Measurements from ENCODE around the gene SALL1. TPM values are rescaled to one million over a fixed set of nuclear protein-coding genes. Genes with fewer than 3 reads are reported as not detected.

The SALL1 gene
- total RNA-seq, 3 donors from 2014 or later (not counting 1 experiment from before 2014, with no cell fraction given): not detected

- Mint-ChIP-seq H3K36me3 (no peaks in the 10 kb centered on the region), H3K4me3 (no peak overlapping the region), H3K27me3 (ENCODE audit: low read depth in 2 of 2) (peaks cover 42 to 65% of the 10 kb centered on the region in 2 donors), H3K9me3 (no peaks in the 10 kb centered on the region), H3K4me1 (no peaks in the 10 kb centered on the region), H3K27ac (no peak overlapping the region)
- DNase-seq (no peak), ATAC-seq (no peak)
- WGBS (ENCODE audit: insufficient coverage): 36% methylated on average over 2 of the region's 2 CpGs
- TF ChIP-seq, protein P1, sequence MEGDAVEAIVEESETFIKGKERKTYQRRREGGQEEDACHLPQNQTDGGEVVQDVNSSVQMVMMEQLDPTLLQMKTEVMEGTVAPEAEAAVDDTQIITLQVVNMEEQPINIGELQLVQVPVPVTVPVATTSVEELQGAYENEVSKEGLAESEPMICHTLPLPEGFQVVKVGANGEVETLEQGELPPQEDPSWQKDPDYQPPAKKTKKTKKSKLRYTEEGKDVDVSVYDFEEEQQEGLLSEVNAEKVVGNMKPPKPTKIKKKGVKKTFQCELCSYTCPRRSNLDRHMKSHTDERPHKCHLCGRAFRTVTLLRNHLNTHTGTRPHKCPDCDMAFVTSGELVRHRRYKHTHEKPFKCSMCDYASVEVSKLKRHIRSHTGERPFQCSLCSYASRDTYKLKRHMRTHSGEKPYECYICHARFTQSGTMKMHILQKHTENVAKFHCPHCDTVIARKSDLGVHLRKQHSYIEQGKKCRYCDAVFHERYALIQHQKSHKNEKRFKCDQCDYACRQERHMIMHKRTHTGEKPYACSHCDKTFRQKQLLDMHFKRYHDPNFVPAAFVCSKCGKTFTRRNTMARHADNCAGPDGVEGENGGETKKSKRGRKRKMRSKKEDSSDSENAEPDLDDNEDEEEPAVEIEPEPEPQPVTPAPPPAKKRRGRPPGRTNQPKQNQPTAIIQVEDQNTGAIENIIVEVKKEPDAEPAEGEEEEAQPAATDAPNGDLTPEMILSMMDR (IDR thresholded peaks at IDR 0.05): no peak
- H3K36me3 ChIP-seq (ENCODE audit: control insufficient read depth, insufficient read depth, low read length): no peaks in the 10 kb centered on the region
- no peaks in the 10 kb centered on the region for H3K9me3 ChIP-seq (ENCODE audit: control insufficient read depth, insufficient read depth, low read length)
- no peak overlapping the region for H3K27ac ChIP-seq (ENCODE audit: low read length)
- H3K27me3 ChIP-seq (ENCODE audit: control insufficient read depth, insufficient read depth, low read length): peaks cover 18% of the 10 kb centered on the region
- intact Hi-C loops (cut with micrococcal nuclease): no loop called here
- H3K4me3 ChIP-seq (ENCODE audit: low read length): no peak overlapping the region
- H3K4me1 ChIP-seq (ENCODE audit: control insufficient read depth, insufficient read depth, low read length): no peaks in the 10 kb centered on the region
Measured at GRCh38 chr16:51157698-51158097, 6.6 kb upstream of the SALL1 start.

- H3K27me3 ChIP-seq (ENCODE audit: control insufficient read depth, insufficient read depth, low read length): peaks cover 18% of the 10 kb centered on the region
- peaks cover 42 to 65% of the 10 kb centered on the region in 2 donors for H3K27me3 Mint-ChIP-seq (ENCODE audit: low read depth in 2 of 2)
- intact Hi-C loops (cut with micrococcal nuclease): no loop called here
- ATAC-seq: no peak
- no peak overlapping the region for H3K4me3 Mint-ChIP-seq
- H3K36me3 Mint-ChIP-seq: no peaks in the 10 kb centered on the region
- H3K9me3 ChIP-seq (ENCODE audit: control insufficient read depth, insufficient read depth, low read length): no peaks in the 10 kb centered on the region
- H3K9me3 Mint-ChIP-seq: no peaks in the 10 kb centered on the region
- no peaks in the 10 kb centered on the region for H3K4me1 Mint-ChIP-seq
- no peak overlapping the region for H3K27ac ChIP-seq (ENCODE audit: low read length)
- H3K36me3 ChIP-seq (ENCODE audit: control insufficient read depth, insufficient read depth, low read length): no peaks in the 10 kb centered on the region
- TF ChIP-seq, protein P1 (IDR thresholded peaks at IDR 0.05): no peak
- no peak overlapping the region for H3K27ac Mint-ChIP-seq
- no peaks in the 10 kb centered on the region for H3K4me1 ChIP-seq (ENCODE audit: control insufficient read depth, insufficient read depth, low read length)
- H3K4me3 ChIP-seq (ENCODE audit: low read length): no peak overlapping the region
- 54% methylated on average over 2 of the region's 2 CpGs for WGBS (ENCODE audit: insufficient coverage)
- no peak for DNase-seq
Measured at GRCh38 chr16:51156807-51157200, 5.7 kb upstream of the SALL1 start.

- WGBS (ENCODE audit: insufficient coverage): 4% methylated on average over 58 of the region's 59 CpGs
- H3K9me3 ChIP-seq (ENCODE audit: control insufficient read depth, insufficient read depth, low read length): no peaks in the 10 kb centered on the region
- H3K36me3 ChIP-seq (ENCODE audit: control insufficient read depth, insufficient read depth, low read length): no peaks in the 10 kb centered on the region
- no peak overlapping the region for H3K27ac ChIP-seq (ENCODE audit: low read length)
- intact Hi-C loops (cut with micrococcal nuclease): no loop called here
- H3K4me3 ChIP-seq (ENCODE audit: low read length): no peak overlapping the region
- DNase-seq: no peak
- H3K27ac Mint-ChIP-seq: no peak overlapping the region
- ATAC-seq: no peak
- no peak overlapping the region for H3K4me3 Mint-ChIP-seq
- H3K4me1 ChIP-seq (ENCODE audit: control insufficient read depth, insufficient read depth, low read length): no peaks in the 10 kb centered on the region
- peaks cover 18% of the 10 kb centered on the region for H3K27me3 ChIP-seq (ENCODE audit: control insufficient read depth, insufficient read depth, low read length)
- no peaks in the 10 kb centered on the region for H3K4me1 Mint-ChIP-seq
- peaks cover 42 to 65% of the 10 kb centered on the region in 2 donors for H3K27me3 Mint-ChIP-seq (ENCODE audit: low read depth in 2 of 2)
- H3K9me3 Mint-ChIP-seq: no peaks in the 10 kb centered on the region
- no peaks in the 10 kb centered on the region for H3K36me3 Mint-ChIP-seq
- TF ChIP-seq, protein P1 (IDR thresholded peaks at IDR 0.05): no peak
Measured at GRCh38 chr16:51155820-51156806, 5.0 kb upstream of the SALL1 start.

All from natural killer cell (primary cell).